GM21423 (cell line): Measurements from ENCODE around the gene GPR137.
A peak's percentile ranks its signal among the peaks of the same experiment; 100 is the strongest.

ENCODE experiments used
- ATAC-seq: cut with Tn5 transposase; IDR thresholded peaks from one replicate; pipeline ENCODE4 v1.9.1; 2021; ENCODE audit warnings: mild to moderate bottlenecking, moderate library complexity; ENCODE audit not compliant: unreplicated experiment

Gene GPR137

GRCh38 chr11:64284048-64284961, 1.3 kb upstream of the GPR137 start, which contains the start of gene BAD:
Gene BAD (minus strand): TSS chr11:64284665. CDS start chr11:64284368, 297 bp downstream.
- peak; percentile 68 for ATAC-seq

DNA sequence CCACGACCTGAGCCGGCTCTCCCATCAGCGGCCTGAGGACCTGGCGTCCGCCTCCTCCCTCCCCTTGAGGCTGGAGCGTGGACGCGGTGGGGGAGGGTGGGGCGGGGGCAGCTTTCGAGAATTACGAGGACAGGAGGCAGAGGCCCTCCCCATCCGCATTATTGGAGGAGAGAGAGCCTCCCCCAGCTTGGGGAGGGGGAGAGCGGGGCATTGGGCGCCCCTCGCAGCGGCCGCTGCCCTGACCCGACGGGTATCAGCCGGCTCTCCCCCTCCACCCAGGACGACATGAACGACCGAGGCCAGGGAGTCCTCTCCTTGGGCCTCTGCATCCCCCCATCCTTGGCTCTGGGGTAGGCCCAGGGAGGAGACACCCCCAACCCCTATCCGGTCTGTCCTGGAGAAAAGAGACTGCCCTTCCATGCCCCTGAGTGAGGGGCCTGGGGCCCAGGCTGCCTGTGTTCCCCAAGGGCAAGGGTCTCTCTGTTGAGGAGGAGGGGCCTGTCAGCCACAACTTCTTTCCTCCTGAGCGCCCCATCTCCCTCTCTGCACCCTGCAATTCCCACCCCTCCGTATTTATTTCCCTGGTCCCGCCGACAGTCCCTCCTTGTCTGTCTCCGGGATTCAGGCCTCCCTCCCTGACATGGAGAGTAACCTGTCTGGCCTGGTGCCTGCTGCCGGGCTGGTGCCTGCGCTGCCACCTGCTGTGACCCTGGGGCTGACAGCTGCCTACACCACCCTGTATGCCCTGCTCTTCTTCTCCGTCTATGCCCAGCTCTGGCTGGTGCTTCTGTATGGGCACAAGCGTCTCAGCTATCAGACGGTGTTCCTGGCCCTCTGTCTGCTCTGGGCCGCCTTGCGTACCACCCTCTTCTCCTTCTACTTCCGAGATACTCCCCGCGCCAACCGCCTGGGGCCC, 495 bp downstream of the GPR137 start:
- ATAC-seq, result peak; percentile 0

DNA sequence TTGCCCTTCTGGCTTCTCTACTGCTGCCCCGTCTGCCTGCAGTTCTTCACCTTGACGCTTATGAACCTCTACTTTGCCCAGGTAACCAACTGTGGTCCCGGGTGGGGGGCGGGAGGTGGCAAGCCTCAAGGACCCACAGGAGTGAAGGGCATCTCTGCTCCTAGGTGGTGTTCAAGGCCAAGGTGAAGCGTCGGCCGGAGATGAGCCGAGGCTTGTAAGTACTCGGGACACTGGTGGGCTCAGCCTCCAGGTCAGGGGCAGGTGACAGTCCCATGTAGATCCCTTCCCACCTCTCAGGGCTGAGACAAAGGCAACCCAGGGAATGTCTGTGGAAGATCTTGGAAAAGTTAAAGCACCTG, 1.1 kb downstream of the GPR137 start:
- ATAC-seq, result no peak

DNA sequence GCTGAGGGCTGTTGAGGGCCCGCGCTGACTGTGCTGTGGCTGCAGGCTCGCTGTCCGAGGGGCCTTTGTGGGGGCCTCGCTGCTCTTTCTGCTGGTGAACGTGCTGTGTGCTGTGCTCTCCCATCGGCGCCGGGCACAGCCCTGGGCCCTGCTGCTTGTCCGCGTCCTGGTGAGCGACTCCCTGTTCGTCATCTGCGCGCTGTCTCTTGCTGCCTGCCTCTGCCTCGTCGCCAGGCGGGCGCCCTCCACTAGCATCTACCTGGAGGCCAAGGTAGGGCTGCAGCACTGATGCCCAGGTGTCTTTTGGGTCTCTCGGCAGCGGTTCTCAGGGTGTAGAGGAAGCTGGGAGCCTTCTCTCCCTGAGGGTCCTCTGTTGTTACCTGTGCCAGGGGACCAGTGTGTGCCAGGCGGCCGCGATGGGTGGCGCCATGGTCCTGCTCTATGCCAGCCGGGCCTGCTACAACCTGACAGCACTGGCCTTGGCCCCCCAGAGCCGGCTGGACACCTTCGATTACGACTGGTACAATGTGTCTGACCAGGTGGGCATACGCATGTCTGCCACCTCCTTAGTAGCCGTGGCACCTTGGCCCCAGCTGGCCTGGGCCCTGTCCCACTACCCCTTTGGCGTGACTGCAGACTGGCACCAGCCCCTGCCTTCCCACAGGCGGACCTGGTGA, 2.2 kb downstream of the GPR137 start:
- ATAC-seq, result no peak

GRCh38 chr11:64288353-64288750, 2.7 kb downstream of the GPR137 start:
- no peak for ATAC-seq

DNA sequence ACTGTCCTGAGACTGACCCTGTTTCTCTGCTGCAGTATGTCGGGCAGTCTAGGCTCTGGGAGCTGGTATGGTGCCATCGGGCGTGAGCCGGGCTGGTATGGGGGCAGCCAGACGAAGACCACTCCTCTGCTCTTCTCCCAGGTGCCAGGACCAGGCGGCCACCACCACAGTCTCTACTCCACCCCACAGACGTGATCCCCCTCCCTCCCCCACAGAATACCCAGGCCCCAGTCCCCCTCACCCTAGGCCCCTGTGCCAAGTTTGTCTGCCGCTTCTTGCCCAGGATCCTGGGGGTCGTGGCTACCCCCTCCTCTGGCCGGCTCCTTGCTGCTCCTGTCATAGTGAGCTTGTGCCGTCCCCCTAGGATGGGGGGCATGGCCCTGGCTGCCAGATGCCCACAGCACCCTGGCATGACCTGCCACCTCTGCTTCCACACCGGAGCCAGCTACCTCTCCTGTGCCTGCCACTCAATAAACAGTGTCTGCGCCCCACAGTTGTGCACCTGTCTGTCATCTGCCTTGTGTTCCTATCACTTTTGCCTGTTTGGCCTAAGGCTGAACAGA, 3.4 kb downstream of the GPR137 start:
- ATAC-seq, result no peak

DNA sequence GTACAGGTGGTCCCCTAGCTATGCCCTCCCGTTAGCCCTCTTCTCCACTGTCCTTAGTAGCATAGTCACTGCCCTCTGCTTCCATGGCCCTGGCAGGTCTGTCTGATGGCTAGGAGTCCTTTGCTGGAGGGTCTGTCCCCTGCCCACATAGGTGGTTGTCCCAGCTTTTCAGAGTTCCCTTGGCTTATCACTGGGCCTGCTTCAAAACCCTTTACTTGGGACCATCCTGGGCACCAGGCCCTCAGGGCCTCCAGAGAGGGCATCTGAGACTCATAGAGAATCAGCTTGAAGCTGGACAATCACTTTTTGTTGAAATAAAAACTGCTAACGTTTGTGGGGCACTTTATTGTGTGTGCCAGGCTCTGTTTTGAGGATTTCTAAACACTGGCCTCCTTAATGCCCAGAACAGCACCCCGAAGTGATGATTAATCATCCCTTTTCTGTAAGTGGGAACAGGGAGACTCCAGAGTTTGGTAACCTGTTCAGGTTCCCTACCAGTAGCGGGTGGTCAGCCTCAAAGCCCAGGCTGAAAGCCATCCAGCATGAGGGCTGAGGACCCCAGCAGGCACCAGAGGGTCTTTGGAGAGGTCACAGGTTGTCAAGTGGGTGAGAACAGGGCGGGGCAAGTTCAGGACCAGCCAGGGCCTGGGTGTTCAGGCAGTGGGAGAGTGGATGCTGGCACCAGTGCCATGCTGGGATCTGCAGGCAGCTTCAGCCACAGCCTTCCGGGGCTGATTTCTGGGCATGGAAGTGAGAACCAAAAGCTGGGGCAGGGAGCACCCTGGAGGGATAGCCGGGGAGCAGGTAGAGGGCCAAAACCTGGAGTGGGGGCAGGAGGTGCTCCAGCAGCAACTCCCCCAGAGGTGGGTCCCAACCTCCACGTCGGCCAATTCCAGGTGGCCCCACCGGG, 5.0 kb downstream of the GPR137 start:
- ATAC-seq, result no peak

DNA sequence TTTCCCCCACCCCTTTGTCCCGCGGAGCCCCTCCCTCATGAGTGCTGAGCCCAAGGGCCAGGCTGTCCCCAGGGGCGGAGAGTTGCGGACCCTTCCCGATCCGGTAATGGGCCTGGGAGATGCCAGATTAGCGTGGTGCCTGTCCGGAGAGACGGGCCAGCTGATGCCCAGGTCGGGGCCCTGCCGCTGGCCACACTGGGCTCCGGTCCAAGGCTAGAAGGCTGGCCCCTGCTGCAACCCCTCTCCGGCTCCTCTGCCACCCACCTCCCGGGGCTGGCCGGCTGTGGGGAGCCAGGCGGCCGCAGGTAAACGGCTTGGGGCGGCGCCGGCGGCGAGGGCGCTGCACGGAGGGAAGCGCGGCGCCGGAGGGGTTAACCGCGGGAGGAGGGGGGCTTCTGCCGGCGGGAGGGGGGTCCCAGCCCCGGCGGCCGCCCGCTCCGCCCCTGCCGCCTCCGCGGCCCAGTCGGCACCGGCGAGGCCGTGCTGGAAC, 5.7 kb downstream of the GPR137 start, which contains the start of gene KCNK4:
KCNK4 (plus strand) TSS at position 41 of the 490 bp plus-strand sequence. CDS start 1,717 bp downstream, outside the sequence.
- no peak for ATAC-seq

DNA sequence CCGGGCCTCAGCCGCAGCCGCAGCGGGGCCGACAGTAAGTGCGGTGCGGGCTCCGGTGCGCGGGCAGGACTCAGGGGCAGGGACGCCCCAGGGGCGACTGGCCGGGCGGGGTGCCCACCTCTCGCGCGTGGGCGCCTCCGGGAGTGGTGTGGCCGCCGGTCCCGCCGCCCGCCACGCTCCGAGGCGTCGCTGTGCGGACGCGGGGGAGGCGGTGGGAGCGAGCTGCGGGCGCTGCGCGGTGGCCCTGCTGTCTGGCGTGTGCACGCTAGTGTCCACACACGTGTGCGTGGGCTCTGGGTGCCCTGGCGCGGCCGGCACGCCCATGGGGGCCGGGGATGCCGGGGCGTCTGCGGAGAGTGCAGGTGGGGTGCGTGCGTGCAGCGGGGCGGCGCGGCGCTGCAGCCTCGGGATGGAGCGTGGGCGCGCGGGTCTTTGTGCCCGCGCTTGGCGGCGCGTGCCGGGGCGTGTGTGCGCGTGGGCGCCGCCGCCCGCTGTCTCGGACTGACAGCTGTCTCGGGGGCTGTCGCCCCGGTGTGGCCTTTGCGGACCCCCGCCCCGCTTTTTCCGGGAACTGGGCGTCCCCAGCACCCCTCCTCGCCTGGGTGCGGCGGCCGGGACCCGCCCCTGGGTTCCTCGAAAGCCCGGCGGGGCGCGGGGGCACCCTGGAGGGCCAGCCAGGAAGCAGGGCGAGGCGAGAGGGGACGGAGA, 6.3 kb downstream of the GPR137 start:
- no peak for ATAC-seq

GRCh38 chr11:64292460-64293254, 7.0 kb downstream of the GPR137 start:
- no peak for ATAC-seq

DNA sequence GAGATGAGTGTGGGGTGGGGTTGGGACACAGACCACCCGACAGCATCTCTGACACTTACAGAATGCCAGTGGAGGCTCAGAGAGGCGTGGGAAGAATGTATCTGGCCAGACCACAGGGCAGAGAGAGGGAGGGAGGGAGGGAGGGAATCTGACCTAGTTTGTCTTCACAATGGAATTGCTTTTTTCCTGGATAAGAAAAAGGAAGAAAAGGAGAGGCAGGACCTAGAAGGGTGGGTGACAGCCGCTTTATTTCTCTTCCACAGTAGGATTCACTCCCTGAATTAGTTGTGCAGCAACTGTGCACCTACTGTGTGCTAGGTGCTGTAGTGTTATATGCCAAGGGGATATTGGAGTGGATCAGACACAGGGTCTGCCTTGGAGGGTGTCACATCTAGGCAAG, 9.1 kb downstream of the GPR137 start:
- ATAC-seq, result no peak

- no peak for ATAC-seq
These were observed 10.1 kb downstream of the GPR137 start for GRCh38 chr11:64295760-64296159.

- no peak for ATAC-seq
These were observed 10.6 kb downstream of the GPR137 start for GRCh38 chr11:64296236-64296635.

DNA sequence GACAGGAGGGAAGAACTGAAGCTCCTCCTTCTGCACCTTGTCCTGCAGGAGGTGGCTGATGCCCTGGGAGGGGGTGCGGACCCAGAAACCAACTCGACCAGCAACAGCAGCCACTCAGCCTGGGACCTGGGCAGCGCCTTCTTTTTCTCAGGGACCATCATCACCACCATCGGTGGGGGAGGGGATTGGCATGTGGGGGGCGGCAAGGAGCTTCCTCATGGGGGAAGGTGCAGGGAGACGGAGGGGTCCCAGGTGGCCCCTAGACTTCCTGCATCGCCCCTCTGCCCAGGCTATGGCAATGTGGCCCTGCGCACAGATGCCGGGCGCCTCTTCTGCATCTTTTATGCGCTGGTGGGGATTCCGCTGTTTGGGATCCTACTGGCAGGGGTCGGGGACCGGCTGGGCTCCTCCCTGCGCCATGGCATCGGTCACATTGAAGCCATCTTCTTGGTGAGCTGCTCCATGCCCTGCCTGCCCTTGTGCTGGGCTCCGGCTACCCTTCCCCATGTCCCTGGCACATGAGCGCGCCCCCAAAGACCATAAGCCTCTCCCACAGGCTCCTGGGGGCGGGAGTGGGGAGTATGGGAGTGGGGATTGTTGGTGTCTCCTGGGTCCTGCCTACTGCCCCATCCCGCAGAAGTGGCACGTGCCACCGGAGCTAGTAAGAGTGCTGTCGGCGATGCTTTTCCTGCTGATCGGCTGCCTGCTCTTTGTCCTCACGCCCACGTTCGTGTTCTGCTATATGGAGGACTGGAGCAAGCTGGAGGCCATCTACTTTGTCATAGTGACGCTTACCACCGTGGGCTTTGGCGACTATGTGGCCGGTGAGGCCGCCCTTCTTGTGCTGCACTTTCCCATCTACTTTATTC, 11.4 kb downstream of the GPR137 start:
- no peak for ATAC-seq

GRCh38 chr11:64297699-64298358, 12.2 kb downstream of the GPR137 start:
- no peak for ATAC-seq
